SU-DHL-6 (cell line): ENCODE data around the gene AGL.
"Not testable (repeated sequence)": the region's sequence is repeated elsewhere in the genome, so short reads cannot be mapped to it uniquely, and the experiment has no call there.

Experiments
- H2AFZ ChIP-seq: fragments of 200-600 bp; sonication (generic); 2 replicates; pipeline ENCODE4 v1.6.1; 2014; ENCODE audit warnings: low read depth, mild to moderate bottlenecking, moderate library complexity, mixed read lengths, antibody characterized with exemption, low read length; ENCODE audit not compliant: severe bottlenecking
- H3F3A ChIP-seq: fragments of 200-600 bp; shearing (Covaris generic); 2 replicates; pipeline ENCODE4 v1.6.0; 2016; ENCODE audit warnings: antibody characterized with exemption, mild to moderate bottlenecking; ENCODE audit not compliant: insufficient read depth
- H3K27ac ChIP-seq: fragments of 200-600 bp; sonication (generic); 2 replicates; pipeline ENCODE4 v1.5.1; 2016; ENCODE audit warnings: low read depth, mild to moderate bottlenecking, low read length, moderate library complexity, mixed read lengths
- H3K27me3 ChIP-seq: fragments of 200-600 bp; sonication (generic), shearing (Covaris generic); 2 replicates; pipeline ENCODE4 v1.6.0; 2014; ENCODE audit warnings: mild to moderate bottlenecking, low read length
- H3K36me3 ChIP-seq: fragments of 200-600 bp; sonication (generic); 2 replicates; pipeline ENCODE4 v1.6.1; 2014; ENCODE audit warnings: mild to moderate bottlenecking, low read length, mixed read lengths
- H3K4me2 ChIP-seq: fragments of 300-600, 200-600 bp; shearing (Covaris generic), sonication (generic); 2 replicates; pipeline ENCODE4 v1.6.0; 2014; ENCODE audit warnings: low read length, low read depth, mild to moderate bottlenecking; ENCODE audit not compliant: poor library complexity, severe bottlenecking
- H3K4me3 ChIP-seq: fragments of 200-600 bp; sonication (generic); 2 replicates; pipeline ENCODE4 v1.5.1; 2014; ENCODE audit warnings: antibody characterized with exemption, low read length, mild to moderate bottlenecking, mixed read lengths; ENCODE audit not compliant: insufficient read depth, poor library complexity, severe bottlenecking
- H3K79me2 ChIP-seq: fragments of 200-600 bp; sonication (generic); 2 replicates; pipeline ENCODE4 v1.6.1; 2014; ENCODE audit warnings: mild to moderate bottlenecking, low read length, moderate library complexity; ENCODE audit not compliant: insufficient read depth
- H3K9ac ChIP-seq: fragments of 200-600 bp; sonication (generic); 2 replicates; pipeline ENCODE4 v1.7.0; 2014; ENCODE audit warnings: mild to moderate bottlenecking, low read length
- H3K9me2 ChIP-seq: fragments of 200-600 bp; sonication (generic); replicated peaks from 2 replicates; pipeline ENCODE4 v1.6.1; 2014; ENCODE audit warnings: low read length; ENCODE audit not compliant: insufficient read depth
- H3K9me3 ChIP-seq: fragments of 200-600 bp; sonication (generic); 2 replicates; pipeline ENCODE4 v1.6.1; 2014; ENCODE audit warnings: low read length, mixed read lengths; ENCODE audit not compliant: insufficient read depth
- H4K20me1 ChIP-seq: fragments of 200-600 bp; sonication (generic); 2 replicates; pipeline ENCODE4 v1.6.1; 2014; ENCODE audit warnings: low read depth, mild to moderate bottlenecking, antibody characterized with exemption, low read length, moderate library complexity, mixed read lengths
- CTCF ChIP-seq: fragments of 200-600 bp; sonication (generic); IDR thresholded peaks from one replicate; pipeline ENCODE4 v1.5.1; 2017; ENCODE audit warnings: antibody characterized with exemption, mild to moderate bottlenecking, low read length, moderate library complexity; ENCODE audit not compliant: insufficient read depth, poor library complexity, severe bottlenecking
- EZH2phosphoT487 ChIP-seq: fragments of 200-600 bp; sonication (generic), shearing (Covaris generic); conservative IDR thresholded peaks from 2 replicates; pipeline ENCODE4 v1.6.1; 2018; ENCODE audit warnings: mild to moderate bottlenecking, antibody characterized with exemption, low read length, moderate library complexity, mixed read lengths

AGL gene

GRCh38 chr1:99829269-99829668 lies 20.9 kb upstream of the AGL start:
- Histone ChIP-seq H3K4me3 (no peak overlapping the region), H3K4me2 (no peak overlapping the region), H3K79me2 (no peaks in the 10 kb centered on the region), H4K20me1 (no peaks in the 10 kb centered on the region), H3K9me2 (no peaks in the 10 kb centered on the region), H3K9ac (no peak overlapping the region), H2AFZ (no peak overlapping the region), H3F3A (no peaks in the 10 kb centered on the region), H3K27me3 (no peaks in the 10 kb centered on the region), H3K36me3 (no peaks in the 10 kb centered on the region), H3K9me3 (no peaks in the 10 kb centered on the region), H3K27ac (no peak overlapping the region)
- TF ChIP-seq CTCF (no peak), EZH2phosphoT487 (no peak)

- H3F3A ChIP-seq, result not testable (repeated sequence)
Measured at GRCh38 chr1:99833911-99834310, 16.2 kb upstream of the AGL start.

GRCh38 chr1:99836171-99837103 lies 13.7 kb upstream of the AGL start:
- not testable (repeated sequence) for H2AFZ ChIP-seq, H3K27me3 ChIP-seq, H3K9ac ChIP-seq, H3K4me2 ChIP-seq, H3K9me2 ChIP-seq, H3K36me3 ChIP-seq, H3K9me3 ChIP-seq, H4K20me1 ChIP-seq, H3K79me2 ChIP-seq, H3K4me3 ChIP-seq, H3K27ac ChIP-seq, H3F3A ChIP-seq

More at GRCh38 chr1:99833911-99834310, 16.2 kb upstream of the AGL start:
- not testable (repeated sequence) for H3K9me3 ChIP-seq, H3K4me2 ChIP-seq, H3K9me2 ChIP-seq, H3K27me3 ChIP-seq, H3K36me3 ChIP-seq, H3K9ac ChIP-seq, H3K27ac ChIP-seq, H3K4me3 ChIP-seq, H2AFZ ChIP-seq, H3K79me2 ChIP-seq, H4K20me1 ChIP-seq

- not testable (repeated sequence) for H3K27ac ChIP-seq, H3K4me3 ChIP-seq, H3K9me3 ChIP-seq, H3K4me2 ChIP-seq, H3K79me2 ChIP-seq, H2AFZ ChIP-seq, H3K9ac ChIP-seq, H4K20me1 ChIP-seq, H3K9me2 ChIP-seq, H3K36me3 ChIP-seq, H3F3A ChIP-seq, H3K27me3 ChIP-seq
Measured at GRCh38 chr1:99840353-99840752, 9.8 kb upstream of the AGL start.

- TF ChIP-seq EZH2phosphoT487 (no peak), CTCF (no peak)
- H3K9me3 ChIP-seq, result no peaks in the 10 kb centered on the region
- H2AFZ ChIP-seq, result no peak overlapping the region
- H3K4me2 ChIP-seq, result no peak overlapping the region
- H3K36me3 ChIP-seq, result peaks cover 3% of the 10 kb centered on the region; the same call in 1 of the 2 replicates
- H4K20me1 ChIP-seq, result no peaks in the 10 kb centered on the region
- H3K79me2 ChIP-seq, result no peaks in the 10 kb centered on the region
- H3K9me2 ChIP-seq, result no peaks in the 10 kb centered on the region
- H3F3A ChIP-seq, result peaks cover 3% of the 10 kb centered on the region; the same call in 1 of the 2 replicates
- no peak overlapping the region for H3K4me3 ChIP-seq
- H3K27ac ChIP-seq, result no peak overlapping the region
- no peak overlapping the region for H3K9ac ChIP-seq
- H3K27me3 ChIP-seq, result no peaks in the 10 kb centered on the region
Measured at GRCh38 chr1:99843760-99844159, 6.4 kb upstream of the AGL start.

GRCh38 chr1:99845201-99845600 lies 5.0 kb upstream of the AGL start:
- H3F3A ChIP-seq, result peaks cover 12% of the 10 kb centered on the region
- not testable (repeated sequence) for H3K9ac ChIP-seq, H3K9me2 ChIP-seq, H4K20me1 ChIP-seq, H3K27ac ChIP-seq, H3K4me3 ChIP-seq, H3K27me3 ChIP-seq, H2AFZ ChIP-seq, H3K79me2 ChIP-seq, H3K4me2 ChIP-seq, H3K9me3 ChIP-seq, H3K36me3 ChIP-seq
